CD4-positive, alpha-beta T cell (primary cell): ENCODE results near the gene AMZ1. TPM values are rescaled to one million over a fixed set of nuclear protein-coding genes. Genes with fewer than 3 reads are reported as not detected.

ENCODE experiments used
- ATAC-seq: fragments of 200-7000 bp; cut with Tn5 transposase; one replicate; pipeline ENCODE4 v1.10.0; 2022; ENCODE audit warnings: mild to moderate bottlenecking; ENCODE audit not compliant: poor library complexity
- CTCF ChIA-PET: fragments of 350-600 bp; sonication (Branson Sonifier 250); formaldehyde crosslinking; loops from one replicate; lab custom pipeline; 2021; ENCODE audit warnings: antibody characterized with exemption, inconsistent platforms; lab: Charles Lee
- POLR2A ChIA-PET: fragments of 350-600 bp; sonication (Branson Sonifier 250); formaldehyde crosslinking; loops from one replicate; lab custom pipeline; 2021; ENCODE audit warnings: antibody characterized with exemption, inconsistent platforms; lab: Charles Lee
- DNase-seq, 14 experiments: peaks; one replicate each; pipeline ENCODE4 v3.0.0-alpha.2; 2013 to 2020; ENCODE audit warnings: mixed read lengths in 2 of 14
- H3K27ac ChIP-seq, 2 donors: one replicate each; pipeline versions ENCODE4 v1.5.1 to v1.7.0; 2013; ENCODE audit warnings: low read length in 2 of 2, low read depth in 1 of 2, mild to moderate bottlenecking in 1 of 2
- H3K27me3 ChIP-seq, 2 experiments: 1 replicate in 1 of 2; 2 replicates in 1 of 2; pipeline versions ENCODE4 v1.6.1 to v1.7.0; 2013; ENCODE audit warnings: low read length in 2 of 2, control low read depth in 1 of 2, mild to moderate bottlenecking in 1 of 2, moderate library complexity in 1 of 2; ENCODE audit not compliant: insufficient read depth in 2 of 2, control insufficient read depth in 1 of 2
- H3K36me3 ChIP-seq: one replicate; pipeline ENCODE4 v1.6.1; 2013; ENCODE audit warnings: low read length, control low read depth; ENCODE audit not compliant: insufficient read depth
- H3K4me1 ChIP-seq: one replicate; pipeline ENCODE4 v1.6.1; 2013; ENCODE audit warnings: low read length, control low read depth; ENCODE audit not compliant: insufficient read depth
- H3K4me3 ChIP-seq: one replicate; pipeline ENCODE4 v1.5.1; 2013; ENCODE audit warnings: mild to moderate bottlenecking, low read length, moderate library complexity
- H3K9me3 ChIP-seq, 2 experiments: 1 replicate in 1 of 2; 2 replicates in 1 of 2; pipeline versions ENCODE4 v1.6.1 to v1.7.0; 2013; ENCODE audit warnings: low read length in 2 of 2, mild to moderate bottlenecking in 2 of 2, control low read depth in 1 of 2, moderate library complexity in 1 of 2; ENCODE audit not compliant: control insufficient read depth in 1 of 2, insufficient read depth in 1 of 2
- H3K27ac Mint-ChIP-seq: one replicate; pipeline ENCODE4 v1.8.0; 2020; ENCODE audit warnings: mixed read lengths
- H3K27me3 Mint-ChIP-seq: one replicate; pipeline ENCODE4 v1.8.0; 2021; ENCODE audit warnings: mixed read lengths
- H3K36me3 Mint-ChIP-seq: one replicate; pipeline ENCODE4 v1.8.0; 2021; ENCODE audit warnings: low read depth, mixed read lengths
- H3K4me1 Mint-ChIP-seq: one replicate; pipeline ENCODE4 v1.8.0; 2021; ENCODE audit warnings: low read depth, mixed read lengths
- H3K4me3 Mint-ChIP-seq: one replicate; pipeline ENCODE4 v1.8.0; 2020; ENCODE audit warnings: mild to moderate bottlenecking, mixed read lengths
- H3K9me3 Mint-ChIP-seq: one replicate; pipeline ENCODE4 v1.8.0; 2020; ENCODE audit warnings: mixed read lengths
- CTCF ChIP-seq: fragments of 200-600 bp; IDR thresholded peaks from one replicate; pipeline ENCODE4 v1.8.0; 2022; ENCODE audit warnings: antibody characterized with exemption, mild to moderate bottlenecking
- intact Hi-C, 2 experiments: fragments of 100-400 bp; cut with DNase I in 1 of 2; cut with micrococcal nuclease in 1 of 2; formaldehyde crosslinking; loops; one replicate each; pipeline versions ENCODE4 v1.15.1 to v1.9.0; 2023 to 2025; cut with DNase I, micrococcal nuclease
- total RNA-seq, 174 experiments: library from RNA in 2 of 174; stranded (reverse) in 2 of 174; gene quantifications; one replicate each; pipeline ENCODE4 v1.2.3 and lab custom pipeline; 2021 to 2026

The AMZ1 gene
- total RNA-seq, 2 experiments from 2014 or later = 0.25 to 0.36 TPM

- Mint-ChIP-seq H3K4me1 (peaks cover 30% of the 10 kb centered on the region), H3K27me3 (no peaks in the 10 kb centered on the region), H3K36me3 (peaks cover 49% of the 10 kb centered on the region), H3K4me3 (no peak overlapping the region), H3K9me3 (no peaks in the 10 kb centered on the region), H3K27ac (peak overlapping the region; percentile 54)
- H3K4me3 ChIP-seq = no peak overlapping the region
- H3K27ac ChIP-seq = peak overlapping the region in 1 of 2 donors; percentile 45
- ChIA-PET CTCF (interaction anchor here (1.1 kb wide), 1 partner anchor 49 kb away, joined by 4 read pairs; no protein-coding TSS in a partner anchor), POLR2A (interaction anchor here (0.6 to 1.3 kb wide), 2 partner anchors 47 to 224 kb away, joined by 3 to 5 read pairs; no protein-coding TSS in a partner anchor)
- H3K27me3 ChIP-seq = no peaks in the 10 kb centered on the region
- H3K36me3 ChIP-seq = peaks cover 8% of the 10 kb centered on the region
- intact Hi-C loops = no loop called here
- peaks cover 28% of the 10 kb centered on the region for H3K4me1 ChIP-seq
- DNase-seq (peak in 10 of 14 experiments; percentile 13 to 72 (median 32)), ATAC-seq (peak; percentile 83)
- no peak for TF ChIP-seq CTCF
- no peaks in the 10 kb centered on the region for H3K9me3 ChIP-seq
Measured at GRCh38 chr7:2757904-2758672, 70.1 kb downstream of the AMZ1 start.

- POLR2A ChIA-PET = interaction anchor here (1.3 kb wide), 1 partner anchor 48 kb away, joined by 5 read pairs; no protein-coding TSS in a partner anchor
- H3K4me1 Mint-ChIP-seq = peaks cover 30% of the 10 kb centered on the region
- H3K4me3 ChIP-seq = no peak overlapping the region
- H3K27me3 ChIP-seq = no peaks in the 10 kb centered on the region
- no peaks in the 10 kb centered on the region for H3K9me3 Mint-ChIP-seq
- no peak for TF ChIP-seq CTCF
- H3K27ac Mint-ChIP-seq = peak overlapping the region; percentile 54
- H3K27ac ChIP-seq = peak overlapping the region in 1 of 2 donors; percentile 45
- DNase-seq (no peak), ATAC-seq (no peak)
- H3K9me3 ChIP-seq = no peaks in the 10 kb centered on the region
- intact Hi-C loops = no loop called here
- no peak overlapping the region for H3K4me3 Mint-ChIP-seq
- peaks cover 28% of the 10 kb centered on the region for H3K4me1 ChIP-seq
- H3K36me3 Mint-ChIP-seq = peaks cover 46% of the 10 kb centered on the region
- CTCF ChIA-PET = interaction anchor here (1.1 kb wide), 1 partner anchor 49 kb away, joined by 4 read pairs; no protein-coding TSS in a partner anchor
- peaks cover 13% of the 10 kb centered on the region for H3K36me3 ChIP-seq
- H3K27me3 Mint-ChIP-seq = no peaks in the 10 kb centered on the region
Measured at GRCh38 chr7:2758673-2759616, 70.9 kb downstream of the AMZ1 start.

GRCh38 chr7:2759736-2760097 is 71.7 kb downstream of the AMZ1 start:
- CTCF ChIA-PET = no interaction called here
- H3K27me3 Mint-ChIP-seq = no peaks in the 10 kb centered on the region
- no peak overlapping the region for H3K27ac ChIP-seq
- H3K4me1 Mint-ChIP-seq = peaks cover 30% of the 10 kb centered on the region
- intact Hi-C loops = no loop called here
- H3K9me3 Mint-ChIP-seq = no peaks in the 10 kb centered on the region
- DNase-seq = no peak
- H3K4me1 ChIP-seq = peaks cover 28% of the 10 kb centered on the region
- no peaks in the 10 kb centered on the region for H3K27me3 ChIP-seq
- peaks cover 13% of the 10 kb centered on the region for H3K36me3 ChIP-seq
- no peak for ATAC-seq
- TF ChIP-seq CTCF = no peak
- POLR2A ChIA-PET = no interaction called here
- no peak overlapping the region for H3K4me3 Mint-ChIP-seq
- H3K9me3 ChIP-seq = no peaks in the 10 kb centered on the region
- no peak overlapping the region for H3K4me3 ChIP-seq
- H3K27ac Mint-ChIP-seq = no peak overlapping the region
- H3K36me3 Mint-ChIP-seq = peaks cover 38% of the 10 kb centered on the region
